ENCODE measurements around the gene GATA3. TPM values are rescaled to one million over a fixed set of nuclear protein-coding genes. Genes with fewer than 3 reads are reported as not detected.

Gene GATA3
- total RNA-seq, 1 donor = not detected

DNA sequence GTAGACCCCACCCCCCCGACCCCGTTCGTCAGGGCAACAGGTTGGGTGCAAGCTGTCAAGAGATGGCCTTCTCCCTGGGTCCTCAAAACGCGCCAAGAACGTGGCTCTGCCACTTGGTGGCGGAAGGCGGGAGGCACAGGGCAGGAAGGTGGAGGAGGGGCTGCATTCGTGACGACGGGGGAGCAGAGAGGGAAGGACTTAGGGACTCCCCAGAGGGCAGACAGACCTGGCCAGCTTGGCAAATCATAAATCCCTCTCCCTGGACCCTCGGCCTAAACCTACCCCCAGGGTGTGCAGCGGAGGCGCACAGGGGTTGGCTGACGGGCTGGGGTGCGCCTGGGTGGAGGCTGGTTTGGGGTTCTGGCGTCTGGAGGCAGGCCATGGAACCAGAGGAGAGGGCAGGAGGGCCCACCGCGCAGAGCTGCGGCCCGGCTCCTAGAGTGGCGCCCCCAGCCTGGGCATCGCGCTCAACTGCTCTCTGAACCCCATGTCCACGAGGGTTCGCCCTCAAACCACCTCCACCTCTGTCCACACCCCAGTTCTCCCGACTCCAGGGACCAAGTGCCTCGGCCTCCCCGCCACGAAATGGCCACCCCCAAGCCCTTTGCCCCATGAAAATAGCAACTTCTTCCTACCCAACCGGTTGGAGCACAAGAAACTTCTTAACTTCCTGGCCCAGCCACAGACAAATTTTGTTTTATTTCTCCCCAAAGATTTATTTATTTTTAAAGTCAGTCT is 10.8 kb upstream of the GATA3 start:
- no peak overlapping the region for H3K4me2 ChIP-seq (ENCODE audit: insufficient read depth, low read length)
- no peaks in the 10 kb centered on the region for H3K79me2 ChIP-seq (ENCODE audit: insufficient read depth, low read length)
- no peak overlapping the region for H3K27ac ChIP-seq (ENCODE audit: low read depth, low read length)
- no peaks in the 10 kb centered on the region for H3K36me3 ChIP-seq (ENCODE audit: insufficient read depth, low read length)
- H2AFZ ChIP-seq (ENCODE audit: low read length) = no peak overlapping the region
- TF ChIP-seq, protein P1, sequence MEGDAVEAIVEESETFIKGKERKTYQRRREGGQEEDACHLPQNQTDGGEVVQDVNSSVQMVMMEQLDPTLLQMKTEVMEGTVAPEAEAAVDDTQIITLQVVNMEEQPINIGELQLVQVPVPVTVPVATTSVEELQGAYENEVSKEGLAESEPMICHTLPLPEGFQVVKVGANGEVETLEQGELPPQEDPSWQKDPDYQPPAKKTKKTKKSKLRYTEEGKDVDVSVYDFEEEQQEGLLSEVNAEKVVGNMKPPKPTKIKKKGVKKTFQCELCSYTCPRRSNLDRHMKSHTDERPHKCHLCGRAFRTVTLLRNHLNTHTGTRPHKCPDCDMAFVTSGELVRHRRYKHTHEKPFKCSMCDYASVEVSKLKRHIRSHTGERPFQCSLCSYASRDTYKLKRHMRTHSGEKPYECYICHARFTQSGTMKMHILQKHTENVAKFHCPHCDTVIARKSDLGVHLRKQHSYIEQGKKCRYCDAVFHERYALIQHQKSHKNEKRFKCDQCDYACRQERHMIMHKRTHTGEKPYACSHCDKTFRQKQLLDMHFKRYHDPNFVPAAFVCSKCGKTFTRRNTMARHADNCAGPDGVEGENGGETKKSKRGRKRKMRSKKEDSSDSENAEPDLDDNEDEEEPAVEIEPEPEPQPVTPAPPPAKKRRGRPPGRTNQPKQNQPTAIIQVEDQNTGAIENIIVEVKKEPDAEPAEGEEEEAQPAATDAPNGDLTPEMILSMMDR (IDR thresholded peaks at IDR 0.05; ENCODE audit: extremely low read depth, low read depth, low read length) = no peak
- H4K20me1 ChIP-seq (ENCODE audit: insufficient read depth, low read length) = no peaks in the 10 kb centered on the region
- H3K4me1 ChIP-seq (ENCODE audit: insufficient read depth, low read length) = no peaks in the 10 kb centered on the region
- H3K9me3 ChIP-seq (ENCODE audit: low read depth, low read length) = no peaks in the 10 kb centered on the region
- DNase-seq (ENCODE audit: insufficient read length, low spot score, missing footprints) = peak; percentile 68
- no peak overlapping the region for H3K4me3 ChIP-seq (ENCODE audit: insufficient read depth, low read length)
- H3K27me3 ChIP-seq (ENCODE audit: insufficient read depth, low read length) = peaks cover 99% of the 10 kb centered on the region

DNA sequence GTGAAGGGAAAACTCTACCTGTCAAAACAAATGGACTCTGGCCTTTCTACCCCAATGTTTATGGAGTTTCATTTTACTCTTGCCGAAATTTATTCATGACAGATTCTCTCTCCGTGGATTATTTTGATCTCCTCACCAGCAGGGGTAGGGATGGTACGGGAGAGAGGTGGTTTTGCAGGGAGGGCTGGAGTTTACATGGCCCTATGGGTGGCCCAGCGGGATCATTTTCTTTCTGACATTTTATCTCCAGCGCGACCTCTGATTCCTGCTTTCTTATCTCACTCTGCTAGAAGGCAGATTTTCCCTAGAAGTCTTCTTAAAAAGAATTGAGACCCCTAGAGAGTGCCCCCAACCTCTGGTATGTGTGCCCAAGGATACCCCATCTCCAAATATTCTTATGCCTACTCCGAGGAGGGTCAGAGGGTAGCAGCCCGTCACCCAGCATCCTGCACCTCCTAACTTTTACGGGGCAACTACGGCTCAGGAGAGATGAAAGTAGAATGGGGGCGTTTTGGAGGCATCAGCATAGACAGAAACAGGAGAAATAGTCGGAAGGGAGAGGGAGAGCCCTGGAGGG is 10.1 kb upstream of the GATA3 start:
- Histone ChIP-seq H3K4me2 (ENCODE audit: insufficient read depth, low read length) (no peak overlapping the region), H3K36me3 (ENCODE audit: insufficient read depth, low read length) (no peaks in the 10 kb centered on the region), H4K20me1 (ENCODE audit: insufficient read depth, low read length) (no peaks in the 10 kb centered on the region), H3K4me1 (ENCODE audit: insufficient read depth, low read length) (no peaks in the 10 kb centered on the region), H3K9me3 (ENCODE audit: low read depth, low read length) (no peaks in the 10 kb centered on the region), H3K27ac (ENCODE audit: low read depth, low read length) (no peak overlapping the region), H3K4me3 (ENCODE audit: insufficient read depth, low read length) (no peak overlapping the region), H3K27me3 (ENCODE audit: insufficient read depth, low read length) (peaks cover 97% of the 10 kb centered on the region), H3K79me2 (ENCODE audit: insufficient read depth, low read length) (no peaks in the 10 kb centered on the region), H2AFZ (ENCODE audit: low read length) (no peak overlapping the region)
- peak; percentile 66 for DNase-seq (ENCODE audit: insufficient read length, low spot score, missing footprints)
- TF ChIP-seq, protein P1 (IDR thresholded peaks at IDR 0.05; ENCODE audit: extremely low read depth, low read depth, low read length) = no peak

DNA sequence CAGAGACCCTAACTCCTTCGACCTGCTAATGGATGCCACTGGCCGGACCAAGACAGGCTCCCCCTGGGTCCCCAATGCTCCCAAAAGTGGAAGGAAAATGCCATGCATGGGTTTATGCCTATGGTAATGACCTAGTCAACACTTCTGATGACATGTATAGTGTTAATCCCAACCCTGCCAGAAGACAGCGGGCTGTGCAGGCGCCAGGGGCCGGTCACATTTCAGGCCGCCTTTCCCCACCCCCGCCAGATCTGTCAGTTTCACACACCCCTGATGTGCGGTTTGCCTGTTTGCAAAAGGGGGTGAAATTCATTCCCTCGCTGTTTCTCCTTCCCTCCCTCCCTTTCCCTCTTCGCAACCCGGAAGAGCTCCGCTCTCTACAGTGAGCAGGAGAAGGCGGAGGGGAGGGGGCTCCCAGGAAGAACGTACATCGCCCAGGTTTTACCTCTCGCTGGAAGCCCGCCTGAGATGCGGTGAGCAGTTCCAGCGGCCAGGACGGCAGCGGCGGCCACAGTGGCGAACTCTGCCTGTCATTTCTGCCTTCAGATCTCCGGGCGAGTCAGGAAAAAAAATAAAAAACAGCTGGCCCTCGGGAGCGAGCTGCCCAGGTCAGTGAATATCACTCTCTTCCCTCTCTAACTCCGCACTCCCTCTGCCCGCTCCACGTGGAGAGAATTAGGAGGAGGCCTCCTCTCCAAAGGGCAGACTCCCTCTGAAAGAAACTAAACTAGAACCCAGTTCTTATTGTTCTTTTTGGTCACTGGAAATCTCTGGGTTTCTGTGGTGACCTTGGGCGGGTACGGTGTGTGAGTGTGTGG is 9.4 kb upstream of the GATA3 start:
- Histone ChIP-seq H3K4me3 (ENCODE audit: insufficient read depth, low read length) (peak overlapping the region; percentile 37), H3K4me2 (ENCODE audit: insufficient read depth, low read length) (peak overlapping the region; percentile 48), H3K79me2 (ENCODE audit: insufficient read depth, low read length) (no peaks in the 10 kb centered on the region), H3K27me3 (ENCODE audit: insufficient read depth, low read length) (peaks cover 97% of the 10 kb centered on the region), H3K9me3 (ENCODE audit: low read depth, low read length) (no peaks in the 10 kb centered on the region), H2AFZ (ENCODE audit: low read length) (peak overlapping the region; percentile 35), H3K27ac (ENCODE audit: low read depth, low read length) (no peak overlapping the region), H3K36me3 (ENCODE audit: insufficient read depth, low read length) (no peaks in the 10 kb centered on the region), H3K4me1 (ENCODE audit: insufficient read depth, low read length) (no peaks in the 10 kb centered on the region), H4K20me1 (ENCODE audit: insufficient read depth, low read length) (no peaks in the 10 kb centered on the region)
- DNase-seq (ENCODE audit: insufficient read length, low spot score, missing footprints) = peak; percentile 88
- TF ChIP-seq, protein P1 (IDR thresholded peaks at IDR 0.05; ENCODE audit: extremely low read depth, low read depth, low read length) = no peak
